Esophagus muscularis mucosa (tissue), 3 donors: ENCODE measurements around the gene DOCK4.

Source experiments
- POLR2A ChIP-seq: fragments of 450-650 bp; IDR thresholded peaks from one replicate; pipeline ENCODE4 v1.6.1; 2017; ENCODE audit warnings: antibody characterized with exemption, moderate library complexity, mild to moderate bottlenecking, low read depth
- TF ChIP-seq, protein P1 (sequence below), 3 experiments: fragments of 200-600 bp in 2 of 3; fragments of 450-650 bp in 1 of 3; sonication (generic) in 2 of 3; IDR thresholded peaks; one replicate each; pipeline ENCODE4 v1.5.1; 2017 to 2019; ENCODE audit warnings: antibody characterized with exemption in 3 of 3, mild to moderate bottlenecking in 2 of 3, moderate library complexity in 1 of 3

GRCh38 chr7:111842491-111842890 is 363.7 kb downstream of the DOCK4 start:
- TF ChIP-seq, protein P1, sequence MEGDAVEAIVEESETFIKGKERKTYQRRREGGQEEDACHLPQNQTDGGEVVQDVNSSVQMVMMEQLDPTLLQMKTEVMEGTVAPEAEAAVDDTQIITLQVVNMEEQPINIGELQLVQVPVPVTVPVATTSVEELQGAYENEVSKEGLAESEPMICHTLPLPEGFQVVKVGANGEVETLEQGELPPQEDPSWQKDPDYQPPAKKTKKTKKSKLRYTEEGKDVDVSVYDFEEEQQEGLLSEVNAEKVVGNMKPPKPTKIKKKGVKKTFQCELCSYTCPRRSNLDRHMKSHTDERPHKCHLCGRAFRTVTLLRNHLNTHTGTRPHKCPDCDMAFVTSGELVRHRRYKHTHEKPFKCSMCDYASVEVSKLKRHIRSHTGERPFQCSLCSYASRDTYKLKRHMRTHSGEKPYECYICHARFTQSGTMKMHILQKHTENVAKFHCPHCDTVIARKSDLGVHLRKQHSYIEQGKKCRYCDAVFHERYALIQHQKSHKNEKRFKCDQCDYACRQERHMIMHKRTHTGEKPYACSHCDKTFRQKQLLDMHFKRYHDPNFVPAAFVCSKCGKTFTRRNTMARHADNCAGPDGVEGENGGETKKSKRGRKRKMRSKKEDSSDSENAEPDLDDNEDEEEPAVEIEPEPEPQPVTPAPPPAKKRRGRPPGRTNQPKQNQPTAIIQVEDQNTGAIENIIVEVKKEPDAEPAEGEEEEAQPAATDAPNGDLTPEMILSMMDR (IDR thresholded peaks at IDR 0.05): no peak
- TF ChIP-seq POLR2A: no peak
